WTC11 (cell line): ENCODE measurements around the gene CHDH. TPM values are rescaled to one million over a fixed set of nuclear protein-coding genes. Genes with fewer than 3 reads are reported as not detected.

Experiments used
- ATAC-seq: fragments of 200-7000 bp; cut with Tn5 transposase; 2 replicates; pipeline ENCODE4 v1.10.0; 2021; ENCODE audit warnings: mild to moderate bottlenecking, moderate library complexity
- CTCF ChIA-PET: fragments of 300-600 bp; sonication (Branson Sonifier 250); formaldehyde crosslinking; loops from one replicate; lab custom pipeline; 2021; ENCODE audit warnings: antibody characterized with exemption; lab: Charles Lee
- POLR2A ChIA-PET: fragments of 350-600 bp; sonication (Branson Sonifier 250); formaldehyde crosslinking; loops from one replicate; lab custom pipeline; 2021; ENCODE audit warnings: antibody characterized with exemption; lab: Charles Lee
- DNase-seq: peaks from one replicate; pipeline ENCODE4 v3.0.0; 2021; ENCODE audit warnings: low spot score
- H3K27ac Mint-ChIP-seq: 2 replicates; pipeline ENCODE4 v1.8.0; 2021; ENCODE audit warnings: mixed read lengths
- H3K27me3 Mint-ChIP-seq: 2 replicates; pipeline ENCODE4 v1.8.0; 2021; ENCODE audit warnings: low read depth, mild to moderate bottlenecking, moderate library complexity, mixed read lengths
- H3K36me3 Mint-ChIP-seq: 2 replicates; pipeline ENCODE4 v1.8.0; 2021; ENCODE audit warnings: mixed read lengths
- H3K4me1 Mint-ChIP-seq: 2 replicates; pipeline ENCODE4 v1.8.0; 2022; ENCODE audit warnings: mixed read lengths
- H3K4me3 Mint-ChIP-seq: 2 replicates; pipeline ENCODE4 v1.8.0; 2021; ENCODE audit warnings: mild to moderate bottlenecking, moderate library complexity, mixed read lengths
- H3K9me3 Mint-ChIP-seq: 2 replicates; pipeline ENCODE4 v1.8.0; 2021; ENCODE audit warnings: mixed read lengths
- GRHL2 ChIP-seq: fragments of 250-450 bp; sonication (Bioruptor Pico); IDR thresholded peaks from 2 replicates; pipeline ENCODE4 v1.8.0; 2022; ENCODE audit warnings: mild to moderate bottlenecking, moderate library complexity; ENCODE audit not compliant: insufficient replicate concordance, severe bottlenecking
- GTF2I ChIP-seq: fragments of 250-450 bp; sonication (Bioruptor Pico); conservative IDR thresholded peaks from 2 replicates; pipeline ENCODE4 v1.4.0; 2021; ENCODE audit warnings: mild to moderate bottlenecking
- JAZF1 ChIP-seq: fragments of 250-450 bp; sonication (Bioruptor Pico); IDR thresholded peaks from 2 replicates; pipeline ENCODE4 v1.9.0; 2021; ENCODE audit warnings: moderate library complexity, mild to moderate bottlenecking, inconsistent platforms
- NFYB ChIP-seq: sonication (generic); formaldehyde crosslinking; conservative IDR thresholded peaks from 2 replicates; pipeline ENCODE4 v1.8.0; 2022; ENCODE audit warnings: low read depth, missing genetic modification reagents
- NR3C1 ChIP-seq: sonication (generic); formaldehyde crosslinking; conservative IDR thresholded peaks from 2 replicates; pipeline ENCODE4 v1.8.1; 2023; ENCODE audit warnings: low read depth, mild to moderate bottlenecking, missing genetic modification reagents
- SMAD4 ChIP-seq: sonication (generic); formaldehyde crosslinking; IDR thresholded peaks from 2 replicates; pipeline ENCODE4 v1.8.0; 2022; ENCODE audit warnings: mild to moderate bottlenecking, missing genetic modification reagents
- SP1 ChIP-seq: sonication (generic); formaldehyde crosslinking; conservative IDR thresholded peaks from 2 replicates; pipeline ENCODE4 v1.8.1; 2022; ENCODE audit warnings: missing genetic modification reagents
- TP53 ChIP-seq: sonication (generic); formaldehyde crosslinking; IDR thresholded peaks from 2 replicates; pipeline ENCODE4 v1.8.1; 2023; ENCODE audit warnings: mild to moderate bottlenecking, missing genetic modification reagents
- ZBTB21 ChIP-seq: sonication (generic); formaldehyde crosslinking; IDR thresholded peaks from 2 replicates; pipeline ENCODE4 v1.8.1; 2023; ENCODE audit warnings: mild to moderate bottlenecking, missing genetic modification reagents, borderline replicate concordance
- ZNF138 ChIP-seq: sonication (generic); formaldehyde crosslinking; conservative IDR thresholded peaks from 2 replicates; pipeline ENCODE4 v1.8.1; 2022; ENCODE audit warnings: mild to moderate bottlenecking, moderate library complexity, missing genetic modification reagents
- total RNA-seq: library from RNA; stranded (reverse); gene quantifications from 3 replicates; pipeline ENCODE4 v1.2.3, GENCODE V29; 2021
- TF ChIP-seq, protein P1 (sequence below): sonication (generic); formaldehyde crosslinking; IDR thresholded peaks from 2 replicates; pipeline ENCODE4 v1.8.0; 2023; ENCODE audit warnings: missing genetic modification reagents
- TF ChIP-seq, protein P2 (sequence below): fragments of 250-450 bp; sonication (Bioruptor Pico); IDR thresholded peaks from 2 replicates; pipeline ENCODE4 v2.1.2; 2022; ENCODE audit warnings: mild to moderate bottlenecking, moderate library complexity
- TF ChIP-seq, protein P3 (sequence below): sonication (generic); formaldehyde crosslinking; IDR thresholded peaks from 2 replicates; pipeline ENCODE4 v1.8.1; 2023; ENCODE audit warnings: mild to moderate bottlenecking, missing genetic modification reagents, moderate library complexity
- TF ChIP-seq, protein P4 (sequence below): sonication (generic); formaldehyde crosslinking; IDR thresholded peaks from 2 replicates; pipeline ENCODE4 v1.8.0; 2023; ENCODE audit warnings: missing genetic modification reagents, mild to moderate bottlenecking, borderline replicate concordance
- TF ChIP-seq, protein P5 (sequence below): sonication (generic); formaldehyde crosslinking; IDR thresholded peaks from 2 replicates; pipeline ENCODE4 v1.8.1; 2022; ENCODE audit warnings: missing genetic modification reagents, borderline replicate concordance
- TF ChIP-seq, protein P6 (sequence below): fragments of 250-450 bp; sonication (Bioruptor Pico); IDR thresholded peaks from 2 replicates; pipeline ENCODE4 v1.8.0; 2021; ENCODE audit warnings: mild to moderate bottlenecking
- TF ChIP-seq, protein P7 (sequence below): fragments of 200-600 bp; IDR thresholded peaks from 2 replicates; pipeline ENCODE4 v1.8.0; 2022; ENCODE audit warnings: antibody characterized with exemption
- TF ChIP-seq, protein P8 (sequence below): sonication (generic); formaldehyde crosslinking; conservative IDR thresholded peaks from 2 replicates; pipeline ENCODE4 v1.8.1; 2022; ENCODE audit warnings: mild to moderate bottlenecking, missing genetic modification reagents
- TF ChIP-seq, protein P9 (sequence below): sonication (generic); formaldehyde crosslinking; IDR thresholded peaks from 2 replicates; pipeline ENCODE4 v1.8.0; 2022; ENCODE audit warnings: mild to moderate bottlenecking, missing genetic modification reagents

Gene CHDH
- total RNA-seq, 1 experiment from 2014 or later, result 11.7 TPM

DNA sequence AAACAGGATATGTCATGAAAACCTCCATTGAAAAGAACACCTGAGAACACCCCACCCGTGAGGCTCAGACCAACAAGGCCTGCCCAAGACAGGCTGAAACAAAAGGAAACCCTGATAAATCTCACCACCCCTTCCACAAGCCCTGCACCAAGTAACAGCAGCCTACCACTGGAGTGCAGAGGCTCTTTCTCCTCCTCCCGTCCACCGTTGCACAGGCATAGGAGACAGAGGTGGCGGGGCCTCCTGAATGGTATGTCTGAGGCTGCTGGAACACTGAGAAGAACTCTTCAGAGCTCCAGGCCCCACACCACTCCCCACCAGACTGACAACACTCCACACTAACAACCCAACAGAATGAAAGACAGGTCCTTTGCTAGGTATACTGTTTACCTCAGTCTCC lies 21.4 kb downstream of the CHDH start:
- TF ChIP-seq, protein P1, sequence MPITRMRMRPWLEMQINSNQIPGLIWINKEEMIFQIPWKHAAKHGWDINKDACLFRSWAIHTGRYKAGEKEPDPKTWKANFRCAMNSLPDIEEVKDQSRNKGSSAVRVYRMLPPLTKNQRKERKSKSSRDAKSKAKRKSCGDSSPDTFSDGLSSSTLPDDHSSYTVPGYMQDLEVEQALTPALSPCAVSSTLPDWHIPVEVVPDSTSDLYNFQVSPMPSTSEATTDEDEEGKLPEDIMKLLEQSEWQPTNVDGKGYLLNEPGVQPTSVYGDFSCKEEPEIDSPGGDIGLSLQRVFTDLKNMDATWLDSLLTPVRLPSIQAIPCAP, result no peak
- TF ChIP-seq GTF2I (CRISPR knock-in tag) (no peak), ZBTB21 (CRISPR knock-in tag) (no peak), ZNF138 (CRISPR knock-in tag) (no peak), NR3C1 (CRISPR knock-in tag) (no peak)
- TF ChIP-seq, protein P2, sequence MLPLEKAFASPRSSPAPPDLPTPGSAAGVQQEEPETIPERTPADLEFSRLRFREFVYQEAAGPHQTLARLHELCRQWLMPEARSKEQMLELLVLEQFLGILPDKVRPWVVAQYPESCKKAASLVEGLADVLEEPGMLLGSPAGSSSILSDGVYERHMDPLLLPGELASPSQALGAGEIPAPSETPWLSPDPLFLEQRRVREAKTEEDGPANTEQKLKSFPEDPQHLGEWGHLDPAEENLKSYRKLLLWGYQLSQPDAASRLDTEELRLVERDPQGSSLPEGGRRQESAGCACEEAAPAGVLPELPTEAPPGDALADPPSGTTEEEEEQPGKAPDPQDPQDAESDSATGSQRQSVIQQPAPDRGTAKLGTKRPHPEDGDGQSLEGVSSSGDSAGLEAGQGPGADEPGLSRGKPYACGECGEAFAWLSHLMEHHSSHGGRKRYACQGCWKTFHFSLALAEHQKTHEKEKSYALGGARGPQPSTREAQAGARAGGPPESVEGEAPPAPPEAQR (CRISPR knock-in tag), result no peak
- TF ChIP-seq, protein P3, sequence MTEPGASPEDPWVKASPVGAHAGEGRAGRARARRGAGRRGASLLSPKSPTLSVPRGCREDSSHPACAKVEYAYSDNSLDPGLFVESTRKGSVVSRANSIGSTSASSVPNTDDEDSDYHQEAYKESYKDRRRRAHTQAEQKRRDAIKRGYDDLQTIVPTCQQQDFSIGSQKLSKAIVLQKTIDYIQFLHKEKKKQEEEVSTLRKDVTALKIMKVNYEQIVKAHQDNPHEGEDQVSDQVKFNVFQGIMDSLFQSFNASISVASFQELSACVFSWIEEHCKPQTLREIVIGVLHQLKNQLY (CRISPR knock-in tag), result no peak
- TF ChIP-seq, all 79 proteins: peak for 0
- H3K27ac Mint-ChIP-seq, result no peak overlapping the region; the same call in 1 of the 2 replicates
- H3K4me1 Mint-ChIP-seq, result peaks cover 9% of the 10 kb centered on the region
- no peak for ATAC-seq
- ChIA-PET POLR2A (no interaction called here), CTCF (interaction anchor here (1.0 kb wide), 1 partner anchor 21 kb away, joined by 3 read pairs; no protein-coding TSS in a partner anchor)
- DNase-seq, result no peak
- H3K27me3 Mint-ChIP-seq, result no peaks in the 10 kb centered on the region
- H3K9me3 Mint-ChIP-seq, result no peaks in the 10 kb centered on the region
- no peaks in the 10 kb centered on the region; the same call in 1 of the 2 replicates for H3K36me3 Mint-ChIP-seq
- H3K4me3 Mint-ChIP-seq, result no peak overlapping the region

DNA sequence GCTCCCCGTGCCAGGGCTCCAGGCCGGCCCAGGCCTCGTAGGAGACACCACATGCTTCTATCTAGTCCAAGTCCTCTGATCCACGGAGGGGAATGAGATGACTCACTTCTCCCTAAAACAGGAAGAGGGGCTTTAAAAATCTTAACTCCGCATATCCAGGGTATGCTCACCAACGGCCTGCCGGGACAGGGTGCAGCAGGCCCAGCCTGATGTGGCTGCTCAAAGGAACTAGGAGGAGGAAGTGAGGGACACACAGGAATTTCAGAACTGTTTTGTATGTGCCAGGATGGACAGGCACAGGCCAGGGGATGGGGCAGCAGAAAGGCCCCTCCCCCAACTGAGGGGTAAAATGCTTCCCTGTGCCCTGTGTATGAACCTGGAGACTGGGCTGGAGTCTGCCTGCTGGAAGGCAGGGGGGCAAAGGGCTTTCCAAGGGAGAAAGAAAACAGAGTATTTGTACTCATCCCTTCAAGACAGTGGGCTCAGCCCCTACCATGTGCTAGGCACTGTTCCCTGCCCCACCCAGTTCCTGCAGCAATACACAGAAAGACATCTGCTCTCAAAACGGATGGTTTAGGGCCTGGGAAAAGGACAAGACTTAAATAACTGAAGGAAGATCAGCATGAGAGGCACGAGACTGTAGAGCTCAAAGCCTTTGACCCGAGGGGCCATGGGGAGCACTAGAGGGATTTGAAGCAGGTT lies 22.1 kb downstream of the CHDH start:
- Mint-ChIP-seq H3K4me3 (no peak overlapping the region), H3K9me3 (no peaks in the 10 kb centered on the region), H3K4me1 (peaks cover 9% of the 10 kb centered on the region), H3K27me3 (no peaks in the 10 kb centered on the region), H3K36me3 (no peaks in the 10 kb centered on the region; the same call in 1 of the 2 replicates), H3K27ac (peak overlapping the region; percentile 52; the same call in 1 of the 2 replicates)
- ATAC-seq, result peak; percentile 19; the same call in 1 of the 2 replicates
- POLR2A ChIA-PET, result no interaction called here
- no peak for DNase-seq
- CTCF ChIA-PET, result interaction anchor here (1.0 kb wide), 1 partner anchor 21 kb away, joined by 3 read pairs; no protein-coding TSS in a partner anchor
- TF ChIP-seq, protein P4, sequence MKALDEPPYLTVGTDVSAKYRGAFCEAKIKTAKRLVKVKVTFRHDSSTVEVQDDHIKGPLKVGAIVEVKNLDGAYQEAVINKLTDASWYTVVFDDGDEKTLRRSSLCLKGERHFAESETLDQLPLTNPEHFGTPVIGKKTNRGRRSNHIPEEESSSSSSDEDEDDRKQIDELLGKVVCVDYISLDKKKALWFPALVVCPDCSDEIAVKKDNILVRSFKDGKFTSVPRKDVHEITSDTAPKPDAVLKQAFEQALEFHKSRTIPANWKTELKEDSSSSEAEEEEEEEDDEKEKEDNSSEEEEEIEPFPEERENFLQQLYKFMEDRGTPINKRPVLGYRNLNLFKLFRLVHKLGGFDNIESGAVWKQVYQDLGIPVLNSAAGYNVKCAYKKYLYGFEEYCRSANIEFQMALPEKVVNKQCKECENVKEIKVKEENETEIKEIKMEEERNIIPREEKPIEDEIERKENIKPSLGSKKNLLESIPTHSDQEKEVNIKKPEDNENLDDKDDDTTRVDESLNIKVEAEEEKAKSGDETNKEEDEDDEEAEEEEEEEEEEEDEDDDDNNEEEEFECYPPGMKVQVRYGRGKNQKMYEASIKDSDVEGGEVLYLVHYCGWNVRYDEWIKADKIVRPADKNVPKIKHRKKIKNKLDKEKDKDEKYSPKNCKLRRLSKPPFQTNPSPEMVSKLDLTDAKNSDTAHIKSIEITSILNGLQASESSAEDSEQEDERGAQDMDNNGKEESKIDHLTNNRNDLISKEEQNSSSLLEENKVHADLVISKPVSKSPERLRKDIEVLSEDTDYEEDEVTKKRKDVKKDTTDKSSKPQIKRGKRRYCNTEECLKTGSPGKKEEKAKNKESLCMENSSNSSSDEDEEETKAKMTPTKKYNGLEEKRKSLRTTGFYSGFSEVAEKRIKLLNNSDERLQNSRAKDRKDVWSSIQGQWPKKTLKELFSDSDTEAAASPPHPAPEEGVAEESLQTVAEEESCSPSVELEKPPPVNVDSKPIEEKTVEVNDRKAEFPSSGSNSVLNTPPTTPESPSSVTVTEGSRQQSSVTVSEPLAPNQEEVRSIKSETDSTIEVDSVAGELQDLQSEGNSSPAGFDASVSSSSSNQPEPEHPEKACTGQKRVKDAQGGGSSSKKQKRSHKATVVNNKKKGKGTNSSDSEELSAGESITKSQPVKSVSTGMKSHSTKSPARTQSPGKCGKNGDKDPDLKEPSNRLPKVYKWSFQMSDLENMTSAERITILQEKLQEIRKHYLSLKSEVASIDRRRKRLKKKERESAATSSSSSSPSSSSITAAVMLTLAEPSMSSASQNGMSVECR (CRISPR knock-in tag), result no peak
- TF ChIP-seq, protein P5, sequence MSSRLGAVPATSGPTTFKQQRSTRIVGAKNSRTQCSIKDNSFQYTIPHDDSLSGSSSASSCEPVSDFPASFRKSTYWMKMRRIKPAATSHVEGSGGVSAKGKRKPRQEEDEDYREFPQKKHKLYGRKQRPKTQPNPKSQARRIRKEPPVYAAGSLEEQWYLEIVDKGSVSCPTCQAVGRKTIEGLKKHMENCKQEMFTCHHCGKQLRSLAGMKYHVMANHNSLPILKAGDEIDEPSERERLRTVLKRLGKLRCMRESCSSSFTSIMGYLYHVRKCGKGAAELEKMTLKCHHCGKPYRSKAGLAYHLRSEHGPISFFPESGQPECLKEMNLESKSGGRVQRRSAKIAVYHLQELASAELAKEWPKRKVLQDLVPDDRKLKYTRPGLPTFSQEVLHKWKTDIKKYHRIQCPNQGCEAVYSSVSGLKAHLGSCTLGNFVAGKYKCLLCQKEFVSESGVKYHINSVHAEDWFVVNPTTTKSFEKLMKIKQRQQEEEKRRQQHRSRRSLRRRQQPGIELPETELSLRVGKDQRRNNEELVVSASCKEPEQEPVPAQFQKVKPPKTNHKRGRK (CRISPR knock-in tag), result no peak
- TF ChIP-seq NFYB (no peak), JAZF1 (CRISPR knock-in tag) (no peak), GRHL2 (CRISPR knock-in tag) (no peak), SP1 (CRISPR knock-in tag) (no peak), TP53 (CRISPR knock-in tag) (no peak), SMAD4 (CRISPR knock-in tag) (no peak)
- TF ChIP-seq, protein P6, sequence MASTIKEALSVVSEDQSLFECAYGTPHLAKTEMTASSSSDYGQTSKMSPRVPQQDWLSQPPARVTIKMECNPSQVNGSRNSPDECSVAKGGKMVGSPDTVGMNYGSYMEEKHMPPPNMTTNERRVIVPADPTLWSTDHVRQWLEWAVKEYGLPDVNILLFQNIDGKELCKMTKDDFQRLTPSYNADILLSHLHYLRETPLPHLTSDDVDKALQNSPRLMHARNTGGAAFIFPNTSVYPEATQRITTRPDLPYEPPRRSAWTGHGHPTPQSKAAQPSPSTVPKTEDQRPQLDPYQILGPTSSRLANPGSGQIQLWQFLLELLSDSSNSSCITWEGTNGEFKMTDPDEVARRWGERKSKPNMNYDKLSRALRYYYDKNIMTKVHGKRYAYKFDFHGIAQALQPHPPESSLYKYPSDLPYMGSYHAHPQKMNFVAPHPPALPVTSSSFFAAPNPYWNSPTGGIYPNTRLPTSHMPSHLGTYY (CRISPR knock-in tag), result no peak
- TF ChIP-seq, protein P7, sequence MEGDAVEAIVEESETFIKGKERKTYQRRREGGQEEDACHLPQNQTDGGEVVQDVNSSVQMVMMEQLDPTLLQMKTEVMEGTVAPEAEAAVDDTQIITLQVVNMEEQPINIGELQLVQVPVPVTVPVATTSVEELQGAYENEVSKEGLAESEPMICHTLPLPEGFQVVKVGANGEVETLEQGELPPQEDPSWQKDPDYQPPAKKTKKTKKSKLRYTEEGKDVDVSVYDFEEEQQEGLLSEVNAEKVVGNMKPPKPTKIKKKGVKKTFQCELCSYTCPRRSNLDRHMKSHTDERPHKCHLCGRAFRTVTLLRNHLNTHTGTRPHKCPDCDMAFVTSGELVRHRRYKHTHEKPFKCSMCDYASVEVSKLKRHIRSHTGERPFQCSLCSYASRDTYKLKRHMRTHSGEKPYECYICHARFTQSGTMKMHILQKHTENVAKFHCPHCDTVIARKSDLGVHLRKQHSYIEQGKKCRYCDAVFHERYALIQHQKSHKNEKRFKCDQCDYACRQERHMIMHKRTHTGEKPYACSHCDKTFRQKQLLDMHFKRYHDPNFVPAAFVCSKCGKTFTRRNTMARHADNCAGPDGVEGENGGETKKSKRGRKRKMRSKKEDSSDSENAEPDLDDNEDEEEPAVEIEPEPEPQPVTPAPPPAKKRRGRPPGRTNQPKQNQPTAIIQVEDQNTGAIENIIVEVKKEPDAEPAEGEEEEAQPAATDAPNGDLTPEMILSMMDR, result no peak
- TF ChIP-seq, protein P8, sequence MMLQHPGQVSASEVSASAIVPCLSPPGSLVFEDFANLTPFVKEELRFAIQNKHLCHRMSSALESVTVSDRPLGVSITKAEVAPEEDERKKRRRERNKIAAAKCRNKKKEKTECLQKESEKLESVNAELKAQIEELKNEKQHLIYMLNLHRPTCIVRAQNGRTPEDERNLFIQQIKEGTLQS (CRISPR knock-in tag), result no peak
- TF ChIP-seq, protein P9, sequence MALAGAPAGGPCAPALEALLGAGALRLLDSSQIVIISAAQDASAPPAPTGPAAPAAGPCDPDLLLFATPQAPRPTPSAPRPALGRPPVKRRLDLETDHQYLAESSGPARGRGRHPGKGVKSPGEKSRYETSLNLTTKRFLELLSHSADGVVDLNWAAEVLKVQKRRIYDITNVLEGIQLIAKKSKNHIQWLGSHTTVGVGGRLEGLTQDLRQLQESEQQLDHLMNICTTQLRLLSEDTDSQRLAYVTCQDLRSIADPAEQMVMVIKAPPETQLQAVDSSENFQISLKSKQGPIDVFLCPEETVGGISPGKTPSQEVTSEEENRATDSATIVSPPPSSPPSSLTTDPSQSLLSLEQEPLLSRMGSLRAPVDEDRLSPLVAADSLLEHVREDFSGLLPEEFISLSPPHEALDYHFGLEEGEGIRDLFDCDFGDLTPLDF (CRISPR knock-in tag), result no peak
